Measurements from ENCODE around the gene MIP. TPM values are rescaled to one million over a fixed set of nuclear protein-coding genes. Genes with fewer than 3 reads are reported as not detected.
A peak's percentile ranks its signal among the peaks of the same experiment; 100 is the strongest.

Gene MIP
- total and polyA plus RNA-seq, 2 of the 13 experiments (the other 11 are each of a cell fraction or from before 2014, with no cell fraction given) = not detected

DNA sequence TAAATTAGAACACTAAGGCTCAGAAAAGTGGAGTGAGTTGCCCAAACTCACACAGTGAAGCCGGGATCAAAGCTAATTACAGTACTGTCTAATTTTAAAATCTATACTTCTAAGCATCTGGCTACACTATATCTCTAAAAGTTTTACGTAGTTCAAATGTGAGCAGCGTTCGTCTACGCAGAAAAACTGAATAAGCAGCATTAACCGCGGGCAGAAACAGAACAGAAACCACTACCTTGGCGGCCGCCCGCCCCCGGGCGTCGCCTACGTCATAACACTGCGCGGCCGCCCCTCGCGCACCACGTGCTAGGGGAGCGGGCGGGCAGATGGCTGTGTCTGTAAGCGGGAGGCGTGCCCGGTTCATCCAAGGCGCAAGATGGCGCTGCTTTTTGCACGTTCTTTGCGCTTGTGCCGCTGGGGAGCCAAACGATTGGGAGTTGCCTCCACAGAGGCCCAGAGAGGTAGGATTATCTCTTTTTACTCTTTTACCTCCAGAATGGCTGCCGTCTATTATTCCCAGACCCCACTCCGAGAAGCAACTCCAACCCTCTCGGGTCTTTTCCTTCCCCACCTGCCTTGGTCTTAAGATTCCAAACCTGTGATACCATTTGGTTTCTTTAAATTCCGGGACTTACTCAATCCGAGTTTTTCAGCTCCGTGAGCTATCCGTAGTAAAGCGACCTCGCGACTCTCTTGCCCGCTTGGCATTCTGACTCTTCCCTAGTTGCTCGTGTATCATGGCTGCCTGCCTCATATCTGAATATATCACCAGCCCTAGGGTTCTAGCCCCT, 14.0 kb upstream of the MIP start, which contains the start of gene SPRYD4 (continued):
- TF ChIP-seq, protein P1, sequence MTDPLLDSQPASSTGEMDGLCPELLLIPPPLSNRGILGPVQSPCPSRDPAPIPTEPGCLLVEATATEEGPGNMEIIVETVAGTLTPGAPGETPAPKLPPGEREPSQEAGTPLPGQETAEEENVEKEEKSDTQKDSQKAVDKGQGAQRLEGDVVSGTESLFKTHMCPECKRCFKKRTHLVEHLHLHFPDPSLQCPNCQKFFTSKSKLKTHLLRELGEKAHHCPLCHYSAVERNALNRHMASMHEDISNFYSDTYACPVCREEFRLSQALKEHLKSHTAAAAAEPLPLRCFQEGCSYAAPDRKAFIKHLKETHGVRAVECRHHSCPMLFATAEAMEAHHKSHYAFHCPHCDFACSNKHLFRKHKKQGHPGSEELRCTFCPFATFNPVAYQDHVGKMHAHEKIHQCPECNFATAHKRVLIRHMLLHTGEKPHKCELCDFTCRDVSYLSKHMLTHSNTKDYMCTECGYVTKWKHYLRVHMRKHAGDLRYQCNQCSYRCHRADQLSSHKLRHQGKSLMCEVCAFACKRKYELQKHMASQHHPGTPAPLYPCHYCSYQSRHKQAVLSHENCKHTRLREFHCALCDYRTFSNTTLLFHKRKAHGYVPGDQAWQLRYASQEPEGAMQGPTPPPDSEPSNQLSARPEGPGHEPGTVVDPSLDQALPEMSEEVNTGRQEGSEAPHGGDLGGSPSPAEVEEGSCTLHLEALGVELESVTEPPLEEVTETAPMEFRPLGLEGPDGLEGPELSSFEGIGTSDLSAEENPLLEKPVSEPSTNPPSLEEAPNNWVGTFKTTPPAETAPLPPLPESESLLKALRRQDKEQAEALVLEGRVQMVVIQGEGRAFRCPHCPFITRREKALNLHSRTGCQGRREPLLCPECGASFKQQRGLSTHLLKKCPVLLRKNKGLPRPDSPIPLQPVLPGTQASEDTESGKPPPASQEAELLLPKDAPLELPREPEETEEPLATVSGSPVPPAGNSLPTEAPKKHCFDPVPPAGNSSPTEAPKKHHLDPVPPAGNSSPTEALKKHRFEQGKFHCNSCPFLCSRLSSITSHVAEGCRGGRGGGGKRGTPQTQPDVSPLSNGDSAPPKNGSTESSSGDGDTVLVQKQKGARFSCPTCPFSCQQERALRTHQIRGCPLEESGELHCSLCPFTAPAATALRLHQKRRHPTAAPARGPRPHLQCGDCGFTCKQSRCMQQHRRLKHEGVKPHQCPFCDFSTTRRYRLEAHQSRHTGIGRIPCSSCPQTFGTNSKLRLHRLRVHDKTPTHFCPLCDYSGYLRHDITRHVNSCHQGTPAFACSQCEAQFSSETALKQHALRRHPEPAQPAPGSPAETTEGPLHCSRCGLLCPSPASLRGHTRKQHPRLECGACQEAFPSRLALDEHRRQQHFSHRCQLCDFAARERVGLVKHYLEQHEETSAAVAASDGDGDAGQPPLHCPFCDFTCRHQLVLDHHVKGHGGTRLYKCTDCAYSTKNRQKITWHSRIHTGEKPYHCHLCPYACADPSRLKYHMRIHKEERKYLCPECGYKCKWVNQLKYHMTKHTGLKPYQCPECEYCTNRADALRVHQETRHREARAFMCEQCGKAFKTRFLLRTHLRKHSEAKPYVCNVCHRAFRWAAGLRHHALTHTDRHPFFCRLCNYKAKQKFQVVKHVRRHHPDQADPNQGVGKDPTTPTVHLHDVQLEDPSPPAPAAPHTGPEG (CRISPR knock-in tag; IDR thresholded peaks at IDR 0.05) = peak; percentile 33; the same call in 1 of the 2 replicates
- TF ChIP-seq ZNF17 (CRISPR knock-in tag; IDR thresholded peaks at IDR 0.05) (peak; percentile 47; the same call in 1 of the 2 replicates), ZNF773 (CRISPR knock-in tag; IDR thresholded peaks at IDR 0.05; ENCODE audit: borderline replicate concordance) (no peak), SETDB1 (CRISPR knock-in tag; IDR thresholded peaks at IDR 0.05; ENCODE audit: borderline replicate concordance) (no peak), ZNF672 (CRISPR knock-in tag; IDR thresholded peaks at IDR 0.05) (0 out of 2 replicates have a peak, but pooled peaks have one; percentile 48), RXRB (CRISPR knock-in tag; IDR thresholded peaks at IDR 0.05; ENCODE audit: borderline replicate concordance) (peak; percentile 63), ZNF354B (CRISPR knock-in tag; IDR thresholded peaks at IDR 0.05) (no peak), CREM (IDR thresholded peaks at IDR 0.05) (peak; percentile 97), CREM (CRISPR knock-in tag; IDR thresholded peaks at IDR 0.05) (peak; percentile 86), ZZZ3 (CRISPR knock-in tag; IDR thresholded peaks at IDR 0.05; ENCODE audit: borderline replicate concordance) (peak; percentile 91; the same call in 1 of the 2 replicates), CC2D1A (CRISPR knock-in tag; IDR thresholded peaks at IDR 0.05) (no peak), JARID2 (CRISPR knock-in tag; IDR thresholded peaks at IDR 0.05; ENCODE audit: insufficient replicate concordance) (peak; percentile 33), SMC3 (IDR thresholded peaks at IDR 0.05; ENCODE audit: low read length) (no peak), PHF21A (CRISPR knock-in tag; IDR thresholded peaks at IDR 0.05) (peak; percentile 62), ZMAT3 (CRISPR knock-in tag; conservative IDR thresholded peaks at IDR 0.05) (0 out of 2 replicates have a peak, but pooled peaks have one; percentile 57), HOXA9 (CRISPR knock-in tag; IDR thresholded peaks at IDR 0.05; ENCODE audit: borderline replicate concordance) (0 out of 2 replicates have a peak, but pooled peaks have one; percentile 57)
- TF ChIP-seq, protein P2, sequence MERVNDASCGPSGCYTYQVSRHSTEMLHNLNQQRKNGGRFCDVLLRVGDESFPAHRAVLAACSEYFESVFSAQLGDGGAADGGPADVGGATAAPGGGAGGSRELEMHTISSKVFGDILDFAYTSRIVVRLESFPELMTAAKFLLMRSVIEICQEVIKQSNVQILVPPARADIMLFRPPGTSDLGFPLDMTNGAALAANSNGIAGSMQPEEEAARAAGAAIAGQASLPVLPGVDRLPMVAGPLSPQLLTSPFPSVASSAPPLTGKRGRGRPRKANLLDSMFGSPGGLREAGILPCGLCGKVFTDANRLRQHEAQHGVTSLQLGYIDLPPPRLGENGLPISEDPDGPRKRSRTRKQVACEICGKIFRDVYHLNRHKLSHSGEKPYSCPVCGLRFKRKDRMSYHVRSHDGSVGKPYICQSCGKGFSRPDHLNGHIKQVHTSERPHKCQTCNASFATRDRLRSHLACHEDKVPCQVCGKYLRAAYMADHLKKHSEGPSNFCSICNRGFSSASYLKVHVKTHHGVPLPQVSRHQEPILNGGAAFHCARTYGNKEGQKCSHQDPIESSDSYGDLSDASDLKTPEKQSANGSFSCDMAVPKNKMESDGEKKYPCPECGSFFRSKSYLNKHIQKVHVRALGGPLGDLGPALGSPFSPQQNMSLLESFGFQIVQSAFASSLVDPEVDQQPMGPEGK (CRISPR knock-in tag; IDR thresholded peaks at IDR 0.05) = peak; percentile 93
- TF ChIP-seq, protein P3, sequence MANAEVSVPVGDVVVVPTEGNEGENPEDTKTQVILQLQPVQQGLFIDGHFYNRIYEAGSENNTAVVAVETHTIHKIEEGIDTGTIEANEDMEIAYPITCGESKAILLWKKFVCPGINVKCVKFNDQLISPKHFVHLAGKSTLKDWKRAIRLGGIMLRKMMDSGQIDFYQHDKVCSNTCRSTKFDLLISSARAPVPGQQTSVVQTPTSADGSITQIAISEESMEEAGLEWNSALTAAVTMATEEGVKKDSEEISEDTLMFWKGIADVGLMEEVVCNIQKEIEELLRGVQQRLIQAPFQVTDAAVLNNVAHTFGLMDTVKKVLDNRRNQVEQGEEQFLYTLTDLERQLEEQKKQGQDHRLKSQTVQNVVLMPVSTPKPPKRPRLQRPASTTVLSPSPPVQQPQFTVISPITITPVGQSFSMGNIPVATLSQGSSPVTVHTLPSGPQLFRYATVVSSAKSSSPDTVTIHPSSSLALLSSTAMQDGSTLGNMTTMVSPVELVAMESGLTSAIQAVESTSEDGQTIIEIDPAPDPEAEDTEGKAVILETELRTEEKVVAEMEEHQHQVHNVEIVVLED (CRISPR knock-in tag; IDR thresholded peaks at IDR 0.05; ENCODE audit: borderline replicate concordance) = peak; percentile 96
- TF ChIP-seq, protein P4, sequence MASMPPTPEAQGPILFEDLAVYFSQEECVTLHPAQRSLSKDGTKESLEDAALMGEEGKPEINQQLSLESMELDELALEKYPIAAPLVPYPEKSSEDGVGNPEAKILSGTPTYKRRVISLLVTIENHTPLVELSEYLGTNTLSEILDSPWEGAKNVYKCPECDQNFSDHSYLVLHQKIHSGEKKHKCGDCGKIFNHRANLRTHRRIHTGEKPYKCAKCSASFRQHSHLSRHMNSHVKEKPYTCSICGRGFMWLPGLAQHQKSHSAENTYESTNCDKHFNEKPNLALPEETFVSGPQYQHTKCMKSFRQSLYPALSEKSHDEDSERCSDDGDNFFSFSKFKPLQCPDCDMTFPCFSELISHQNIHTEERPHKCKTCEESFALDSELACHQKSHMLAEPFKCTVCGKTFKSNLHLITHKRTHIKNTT (CRISPR knock-in tag; IDR thresholded peaks at IDR 0.05) = no peak

Data from HepG2 (cell line).